Omental fat pad (tissue), 4 donors: ENCODE data around the gene EGFL8. TPM values are rescaled to one million over a fixed set of nuclear protein-coding genes. Genes with fewer than 3 reads are reported as not detected.
"Not testable (repeated sequence)": the region's sequence is repeated elsewhere in the genome, so short reads cannot be mapped to it uniquely, and the experiment has no call there.

Experiments used
- ATAC-seq: fragments of 150-250 bp; one replicate; pipeline ENCODE4 v1.9.1; 2016; ENCODE audit warnings: mild to moderate bottlenecking, moderate library complexity; ENCODE audit not compliant: low FRiP score
- DNase-seq: peaks from one replicate; pipeline ENCODE4 v3.0.0-alpha.2; 2019; ENCODE audit warnings: low spot score
- total RNA-seq, 4 donors: library from RNA; depleted of rRNA; stranded (reverse); fragments of >200 nt; gene quantifications; one replicate each; pipeline ENCODE4 v1.1.0, GENCODE V29; 2016
- TF ChIP-seq, protein P1 (sequence below), 3 donors: fragments of 450-650 bp; IDR thresholded peaks; one replicate each; pipeline ENCODE4 v1.5.1; 2016 to 2017; ENCODE audit warnings: antibody characterized with exemption in 3 of 3, mild to moderate bottlenecking in 3 of 3, moderate library complexity in 2 of 3

The EGFL8 gene
- total RNA-seq, 4 donors from 2014 or later: 8.9 to 17.3 (median 13.3) TPM

DNA sequence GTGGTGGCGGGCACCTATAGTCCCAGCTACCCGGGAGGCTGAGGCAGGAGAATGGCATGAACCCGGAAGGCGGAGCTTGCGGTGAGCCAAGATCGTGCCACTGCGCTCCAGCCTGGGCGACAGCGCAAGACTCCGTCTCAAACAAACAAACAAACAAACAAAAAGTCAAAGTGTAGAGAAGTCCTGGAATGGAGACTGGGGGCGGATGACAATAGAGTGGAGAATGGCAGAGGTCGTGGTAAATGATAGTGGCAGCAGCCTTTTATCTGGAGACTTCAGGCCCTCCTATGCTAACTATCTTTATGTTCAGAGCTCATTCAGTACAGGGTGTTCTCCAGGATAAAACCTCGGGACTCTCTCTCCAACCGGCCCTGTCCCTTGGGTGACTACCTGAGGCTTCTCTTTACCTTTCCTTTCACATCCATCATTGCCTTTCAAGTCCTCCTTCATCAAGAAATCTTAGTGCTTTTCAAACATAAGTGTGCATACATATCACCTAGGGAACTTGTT is 32.9 kb upstream of the EGFL8 start:
- DNase-seq: no peak
- no peak for ATAC-seq
- TF ChIP-seq, protein P1, sequence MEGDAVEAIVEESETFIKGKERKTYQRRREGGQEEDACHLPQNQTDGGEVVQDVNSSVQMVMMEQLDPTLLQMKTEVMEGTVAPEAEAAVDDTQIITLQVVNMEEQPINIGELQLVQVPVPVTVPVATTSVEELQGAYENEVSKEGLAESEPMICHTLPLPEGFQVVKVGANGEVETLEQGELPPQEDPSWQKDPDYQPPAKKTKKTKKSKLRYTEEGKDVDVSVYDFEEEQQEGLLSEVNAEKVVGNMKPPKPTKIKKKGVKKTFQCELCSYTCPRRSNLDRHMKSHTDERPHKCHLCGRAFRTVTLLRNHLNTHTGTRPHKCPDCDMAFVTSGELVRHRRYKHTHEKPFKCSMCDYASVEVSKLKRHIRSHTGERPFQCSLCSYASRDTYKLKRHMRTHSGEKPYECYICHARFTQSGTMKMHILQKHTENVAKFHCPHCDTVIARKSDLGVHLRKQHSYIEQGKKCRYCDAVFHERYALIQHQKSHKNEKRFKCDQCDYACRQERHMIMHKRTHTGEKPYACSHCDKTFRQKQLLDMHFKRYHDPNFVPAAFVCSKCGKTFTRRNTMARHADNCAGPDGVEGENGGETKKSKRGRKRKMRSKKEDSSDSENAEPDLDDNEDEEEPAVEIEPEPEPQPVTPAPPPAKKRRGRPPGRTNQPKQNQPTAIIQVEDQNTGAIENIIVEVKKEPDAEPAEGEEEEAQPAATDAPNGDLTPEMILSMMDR (IDR thresholded peaks at IDR 0.05): no peak

DNA sequence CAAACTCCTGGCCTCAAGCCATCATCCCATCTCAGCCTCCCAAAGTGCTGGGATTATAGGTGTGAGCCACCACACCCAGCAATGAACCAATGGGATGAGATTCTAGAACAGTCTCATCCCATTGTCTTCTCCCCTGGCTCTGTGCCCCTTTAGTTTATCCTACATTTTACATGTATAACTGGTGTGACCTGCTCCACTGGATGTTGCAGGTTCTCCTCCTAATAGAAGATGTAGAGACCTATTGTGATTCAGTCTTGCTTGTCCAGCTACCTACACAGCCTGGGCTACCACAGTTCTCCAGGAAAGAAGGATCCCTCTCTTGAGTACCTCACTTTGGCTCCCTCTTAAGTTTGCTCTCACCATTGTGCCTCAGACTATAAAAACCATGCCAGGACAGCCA is 32.3 kb upstream of the EGFL8 start:
- ATAC-seq (no peak), DNase-seq (no peak)
- TF ChIP-seq, protein P1 (IDR thresholded peaks at IDR 0.05): no peak

DNA sequence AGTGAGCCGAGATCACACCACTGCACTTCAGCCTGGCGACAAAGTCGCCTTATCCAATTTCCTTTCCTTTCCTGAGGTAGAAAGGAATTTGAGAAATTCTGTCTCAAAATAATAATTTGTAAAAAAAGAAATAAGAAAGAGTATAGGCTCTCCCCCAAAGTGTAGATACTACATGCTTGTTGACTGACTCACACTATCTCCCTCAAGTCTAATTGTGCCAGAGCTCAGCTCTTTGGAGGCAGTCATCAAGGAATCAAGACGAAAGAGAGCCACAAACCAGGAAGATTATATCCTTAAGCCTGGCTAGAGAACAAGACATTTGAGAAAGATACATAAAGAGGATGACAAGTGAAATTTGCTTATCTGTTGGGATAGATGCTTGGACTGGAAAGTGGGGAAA is 30.6 kb upstream of the EGFL8 start:
- no peak for ATAC-seq
- TF ChIP-seq, protein P1 (IDR thresholded peaks at IDR 0.05): no peak
- no peak for DNase-seq

DNA sequence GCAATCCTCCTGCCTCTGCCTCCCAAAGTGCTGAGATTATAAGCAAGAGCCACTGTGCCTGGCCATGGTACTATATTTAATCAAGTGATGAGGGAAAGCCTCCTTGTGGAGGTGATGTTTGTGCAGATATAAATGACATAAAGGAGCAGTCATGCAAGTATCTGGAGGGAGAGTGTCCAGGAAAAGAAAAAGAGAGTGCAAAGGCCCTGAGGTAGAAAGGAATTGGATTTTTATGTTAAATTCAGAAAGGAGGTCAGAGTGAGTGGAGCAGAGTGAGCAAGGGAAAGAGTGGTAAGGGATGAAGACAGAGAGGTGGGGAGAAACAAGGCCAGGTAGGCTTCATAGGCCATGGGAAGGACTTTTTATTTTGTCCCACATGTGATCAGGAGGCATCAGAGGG is 26.9 kb upstream of the EGFL8 start:
- DNase-seq (no peak), ATAC-seq (no peak)
- TF ChIP-seq, protein P1 (IDR thresholded peaks at IDR 0.05): no peak

DNA sequence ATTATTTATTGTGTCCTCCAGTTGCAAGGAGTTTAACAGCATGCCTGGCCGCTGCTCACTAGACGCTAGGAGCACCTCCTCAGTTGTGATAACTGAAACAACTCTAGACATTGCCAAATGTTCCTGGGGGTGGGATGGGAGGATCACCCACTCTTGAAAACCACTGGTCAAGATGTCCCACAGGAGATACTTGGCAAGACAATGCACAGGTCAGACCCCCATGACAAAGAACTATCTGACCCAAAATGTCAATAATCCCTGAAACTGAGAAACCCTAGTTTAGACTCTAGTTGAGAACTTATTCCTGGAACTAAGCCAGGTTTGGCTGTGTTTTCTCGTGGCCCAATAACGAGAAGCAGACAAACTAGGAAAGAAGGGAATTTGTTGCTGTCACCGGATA is 24.8 kb upstream of the EGFL8 start:
- TF ChIP-seq, protein P1 (IDR thresholded peaks at IDR 0.05): no peak
- DNase-seq: no peak
- ATAC-seq: no peak

DNA sequence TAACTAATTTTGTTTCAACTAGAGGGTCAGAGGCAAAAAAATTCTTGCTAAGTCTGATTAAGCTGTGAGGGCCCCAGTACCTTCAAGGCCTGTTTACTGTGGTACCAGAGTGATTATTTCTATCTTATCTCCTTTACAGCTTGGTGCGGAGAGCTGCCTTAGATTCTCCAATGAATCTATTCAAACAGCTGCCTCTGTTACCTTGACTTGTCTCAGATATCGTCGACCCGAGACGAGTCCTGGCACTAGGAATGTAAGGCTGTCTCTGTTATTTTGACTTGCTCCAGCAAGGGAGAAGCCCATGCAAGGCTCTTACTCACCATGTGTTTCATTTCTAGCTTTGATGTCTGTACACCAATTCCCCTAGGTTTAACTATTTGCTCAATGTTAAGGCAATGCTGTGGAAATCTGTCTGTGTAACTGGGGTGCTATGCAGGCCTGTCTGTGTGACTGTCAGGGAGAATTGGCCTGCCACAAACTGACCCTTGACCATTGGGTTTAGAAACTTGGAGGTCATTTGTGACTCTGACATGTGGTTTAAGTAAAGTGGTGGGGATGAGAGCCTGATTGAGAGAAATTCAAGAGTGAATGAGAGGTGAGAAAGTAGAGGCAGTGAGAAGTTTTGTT is 23.9 kb upstream of the EGFL8 start:
- DNase-seq (no peak), ATAC-seq (no peak)
- TF ChIP-seq, protein P1 (IDR thresholded peaks at IDR 0.05): no peak

DNA sequence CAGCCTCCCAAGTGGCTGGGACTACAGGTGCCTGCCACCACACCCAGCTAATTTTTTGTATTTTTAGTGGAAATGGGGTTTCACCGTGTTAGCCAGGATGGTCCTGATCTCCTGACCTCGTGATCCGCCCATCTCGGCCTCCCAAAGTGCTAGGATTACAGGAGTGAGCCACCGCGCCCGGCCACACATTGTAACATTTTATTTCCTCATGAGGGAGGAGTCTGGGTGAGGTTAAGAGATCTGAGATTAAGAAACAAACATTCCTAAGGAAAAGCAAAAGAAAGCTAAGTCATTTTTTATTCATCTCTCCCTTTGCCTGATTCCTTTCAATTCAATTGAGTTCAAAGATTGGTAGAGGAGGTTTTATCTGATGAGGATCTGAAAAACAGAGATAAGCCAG is 20.2 kb upstream of the EGFL8 start:
- DNase-seq, ATAC-seq: not testable (repeated sequence)
